HT1080 (cell line): ENCODE measurements around the gene ACTL8. TPM values are rescaled to one million over a fixed set of nuclear protein-coding genes. Genes with fewer than 3 reads are reported as not detected.

ENCODE experiments used
- DNase-seq: peaks from one replicate; pipeline ENCODE4 v3.0.0-alpha.2; 2015; ENCODE audit warnings: low read depth
- total RNA-seq: library from RNA; depleted of rRNA; stranded (reverse); fragments of >200 nt; shearing (Covaris generic); gene quantifications from 2 replicates; pipeline ENCODE4 v1.2.3, GENCODE V29; 2014

The ACTL8 gene
- total RNA-seq, 1 experiment from 2014 or later, result 32.7 TPM

DNA sequence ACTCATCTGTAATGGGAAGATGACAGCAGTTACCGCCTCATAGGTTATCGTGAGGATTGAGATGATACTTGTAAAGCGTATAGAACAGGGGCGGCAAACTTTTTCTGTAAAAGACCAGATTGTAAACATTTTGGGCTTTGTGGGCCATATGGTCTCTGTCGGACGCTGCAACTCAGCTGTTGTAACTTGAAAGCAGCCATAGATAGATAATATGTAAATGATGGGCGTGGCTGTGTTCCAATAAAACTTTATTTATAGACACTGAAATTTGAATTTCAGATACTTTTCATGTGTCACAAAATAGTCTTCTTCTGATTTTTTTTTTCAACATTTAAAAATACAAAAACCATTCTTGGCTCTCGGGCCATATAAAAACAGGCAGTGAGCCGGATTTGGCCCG, 15.8 kb downstream of the ACTL8 start:
- no peak for DNase-seq

DNA sequence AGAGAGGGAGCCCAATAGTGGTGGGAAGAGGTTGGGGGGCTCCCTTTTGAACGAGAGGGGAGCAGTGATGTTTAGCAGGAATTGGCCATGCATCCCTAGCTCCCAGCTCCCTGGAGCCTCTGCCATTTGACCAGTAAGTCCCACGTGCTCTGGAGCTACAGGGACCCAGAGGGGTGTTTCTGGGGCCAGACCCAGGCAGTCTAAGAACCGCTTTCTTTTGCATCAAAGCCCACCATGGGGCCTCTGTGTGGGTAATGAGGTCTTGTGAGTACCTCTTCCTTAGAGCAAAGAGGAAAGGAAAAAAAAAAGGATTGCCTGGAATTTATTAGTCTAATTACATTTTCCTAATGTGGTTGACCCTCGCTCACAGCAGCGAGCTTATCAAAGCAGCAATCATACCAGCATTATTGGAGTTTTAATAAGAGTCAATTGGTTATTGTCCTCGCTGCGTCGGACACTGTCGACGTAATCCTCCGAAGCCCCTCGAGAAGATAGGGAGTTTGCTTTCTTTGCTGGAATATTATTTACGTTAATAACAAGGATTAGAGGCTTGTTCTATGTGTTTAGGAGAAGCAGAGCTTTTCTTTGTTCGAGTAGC, 17.6 kb downstream of the ACTL8 start:
- DNase-seq, result no peak

GRCh38 chr1:17773591-17774326, 18.6 kb downstream of the ACTL8 start:
- DNase-seq, result no peak

GRCh38 chr1:17774452-17774851, 19.3 kb downstream of the ACTL8 start:
- DNase-seq, result no peak

DNA sequence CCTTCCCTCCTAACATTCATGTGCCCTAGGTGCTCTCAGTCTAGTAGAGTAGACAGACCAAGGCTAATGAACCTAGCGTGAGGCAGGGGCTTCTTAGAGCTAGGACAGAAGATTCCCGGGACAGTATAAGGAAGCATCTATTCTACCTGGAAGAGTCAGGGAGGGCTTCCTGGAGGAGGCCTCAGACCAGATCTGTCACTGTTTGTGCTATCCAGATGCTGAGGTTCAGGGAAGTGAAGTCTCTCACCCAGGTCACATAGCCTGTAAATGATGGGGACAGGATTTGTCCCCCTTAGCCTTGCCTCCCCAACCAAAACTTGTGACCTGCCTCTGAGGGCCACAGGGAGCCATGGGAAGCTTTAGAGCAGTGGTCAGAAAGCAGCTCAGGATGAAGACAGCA, 20.7 kb downstream of the ACTL8 start:
- no peak for DNase-seq

DNA sequence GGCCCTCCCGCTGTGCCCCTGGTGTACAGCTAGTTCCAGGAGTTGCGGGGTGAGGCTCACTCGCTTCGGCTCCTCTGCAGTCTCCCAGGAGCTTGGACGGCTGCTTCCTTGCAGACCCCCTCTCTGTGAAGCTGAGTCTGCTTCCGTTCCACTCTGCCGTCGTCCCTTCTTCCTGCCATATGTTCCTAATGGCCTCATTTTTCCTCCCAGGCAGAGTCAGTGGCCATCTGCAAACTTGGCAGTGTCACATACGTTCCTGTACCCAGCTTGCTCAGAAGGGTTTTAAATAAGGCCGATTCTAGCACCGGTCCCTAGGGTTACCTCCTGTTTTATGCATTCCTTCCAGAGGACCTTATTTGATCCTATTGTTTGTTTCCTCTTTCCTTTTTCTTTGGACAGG, 21.3 kb downstream of the ACTL8 start:
- DNase-seq, result no peak

GRCh38 chr1:17777330-17777729, 22.2 kb downstream of the ACTL8 start:
- no peak for DNase-seq

GRCh38 chr1:17777818-17778217, 22.7 kb downstream of the ACTL8 start:
- DNase-seq, result no peak

DNA sequence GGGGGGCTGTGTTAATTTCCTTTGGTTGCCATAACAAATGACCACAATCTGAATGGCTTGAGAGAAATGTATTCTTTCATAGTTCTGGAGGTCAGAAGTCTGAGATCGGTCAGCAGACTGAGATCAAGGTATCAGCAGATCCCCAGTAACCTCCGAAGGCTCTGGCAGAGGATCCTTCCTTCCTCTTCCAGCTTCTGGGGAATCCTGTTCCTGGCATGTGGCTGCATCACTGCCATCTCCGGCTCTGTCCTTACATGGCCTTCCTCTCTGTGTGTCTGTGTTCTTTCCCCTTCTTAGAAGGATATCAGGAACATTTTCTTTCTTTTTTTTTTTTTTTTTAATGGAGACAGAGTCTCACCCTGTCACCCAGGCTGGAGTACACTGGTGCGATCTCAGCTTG, 25.8 kb downstream of the ACTL8 start:
- DNase-seq, result no peak

DNA sequence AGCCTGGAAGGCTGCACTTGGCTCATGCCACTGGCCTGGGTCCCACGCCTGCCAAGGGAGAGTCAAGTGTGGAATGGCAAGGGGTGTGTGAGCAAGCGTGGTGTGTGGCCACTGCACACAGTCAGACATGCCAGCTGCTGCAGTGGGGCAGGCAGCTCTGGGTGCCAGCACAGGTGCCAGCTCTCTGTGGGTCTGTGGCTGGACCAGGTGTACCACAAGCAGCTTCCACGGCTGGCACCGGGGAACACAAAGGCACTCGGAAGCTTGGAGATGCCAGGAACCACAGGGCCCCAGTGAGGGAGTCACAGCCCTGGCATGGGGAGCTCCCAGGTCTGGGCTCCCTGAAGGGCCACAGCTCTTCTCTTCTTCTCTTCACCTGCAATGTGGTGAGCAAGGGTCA, 34.8 kb downstream of the ACTL8 start:
- no peak for DNase-seq

DNA sequence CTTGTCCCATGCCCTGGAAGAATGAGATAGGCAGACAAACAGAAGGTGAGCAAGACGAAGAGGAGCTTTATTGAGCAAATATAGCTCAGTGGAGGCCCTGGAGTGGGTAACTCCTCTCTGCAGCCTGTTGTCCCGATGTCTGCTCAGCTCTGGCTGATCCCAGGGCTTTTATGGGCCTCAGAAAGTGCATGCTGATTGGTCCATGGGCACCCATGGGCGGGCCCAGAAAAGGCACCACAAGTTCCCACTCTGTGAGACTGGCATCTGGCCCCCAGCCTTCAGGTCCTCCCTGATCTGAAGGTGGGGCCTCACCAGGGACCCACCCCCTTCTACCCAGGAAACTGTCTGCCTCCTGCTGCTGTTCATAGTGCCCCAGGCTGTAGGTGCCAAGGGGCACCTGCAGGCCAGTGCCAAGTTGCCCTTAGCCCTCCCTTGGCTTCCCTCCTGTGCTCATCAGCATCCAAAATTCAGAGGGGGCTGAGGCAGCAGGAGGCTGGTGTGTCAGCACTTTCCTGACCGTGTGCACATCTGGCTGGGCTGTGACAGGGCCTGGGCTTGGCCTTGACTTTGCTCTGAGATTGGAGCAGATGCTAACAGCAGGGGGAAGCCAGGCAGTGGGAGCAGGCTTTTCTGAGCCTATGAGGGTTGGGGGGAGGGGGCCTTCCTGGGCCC, 35.4 kb downstream of the ACTL8 start:
- no peak for DNase-seq

- DNase-seq, result no peak
These were observed 35.9 kb downstream of the ACTL8 start for GRCh38 chr1:17791055-17791390.

DNA sequence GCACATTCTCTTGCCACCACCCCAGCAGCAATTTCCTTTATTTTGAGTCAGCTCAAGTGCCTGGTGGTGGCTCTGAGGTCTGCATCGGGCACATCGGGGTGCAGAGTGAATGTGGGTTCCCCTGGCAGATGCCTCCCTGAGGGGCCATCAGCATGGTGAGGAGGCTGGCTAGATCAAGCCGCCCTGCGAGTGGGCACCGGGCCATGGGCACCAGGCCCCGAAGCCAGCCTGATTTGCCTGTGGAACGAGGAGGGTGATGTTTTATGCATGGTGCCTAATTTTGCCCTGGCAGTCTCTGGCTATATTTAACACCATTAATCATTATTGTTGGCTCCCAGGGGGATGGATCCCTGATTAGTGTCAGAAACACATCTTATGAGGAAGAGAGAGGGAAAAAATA, 36.3 kb downstream of the ACTL8 start:
- no peak for DNase-seq

- no peak for DNase-seq
These were observed 37.3 kb downstream of the ACTL8 start for GRCh38 chr1:17792421-17792820.

- DNase-seq, result no peak
These were observed 40.1 kb downstream of the ACTL8 start for GRCh38 chr1:17795081-17795809.

DNA sequence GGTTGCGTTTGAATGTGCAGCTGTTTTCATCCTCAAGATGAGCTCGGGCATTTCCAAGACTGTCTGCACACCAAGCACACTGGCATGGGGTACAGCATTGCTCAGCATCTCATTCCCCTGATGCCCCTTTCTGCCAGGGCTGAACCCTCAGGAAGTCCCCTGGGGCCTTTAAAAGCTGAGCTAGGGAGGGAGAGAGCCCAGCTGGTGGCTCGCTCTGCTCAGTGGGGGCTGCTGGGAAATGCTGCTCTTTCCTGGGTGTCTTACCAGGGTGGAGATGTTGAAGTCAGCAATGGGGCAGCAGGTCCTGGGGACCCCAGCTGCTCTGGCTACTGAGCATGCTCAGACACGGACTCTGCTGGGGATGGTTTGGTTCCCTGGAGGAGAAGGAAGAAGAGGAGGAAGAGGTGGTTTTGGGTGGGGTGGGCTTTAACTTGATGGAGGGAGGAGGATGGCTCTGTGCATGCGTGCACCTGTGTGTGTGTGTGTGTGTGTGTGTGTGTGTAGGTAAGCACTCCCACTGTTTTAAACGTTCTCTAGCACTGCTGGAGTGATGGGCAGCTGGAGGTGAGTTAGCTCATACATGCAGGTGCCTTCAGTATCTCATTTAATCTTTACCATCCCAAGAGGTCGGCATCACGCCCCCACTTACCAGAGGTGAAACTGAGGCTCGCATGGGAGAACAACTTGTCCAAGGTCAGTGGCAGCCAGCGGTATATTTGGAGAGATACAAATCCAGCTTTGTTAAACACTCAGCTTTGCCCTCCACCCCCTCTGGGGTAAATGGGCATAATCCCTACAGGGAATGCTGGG, 40.9 kb downstream of the ACTL8 start:
- no peak for DNase-seq

GRCh38 chr1:17797478-17797877, 42.3 kb downstream of the ACTL8 start:
- no peak for DNase-seq

GRCh38 chr1:17798011-17798410, 42.9 kb downstream of the ACTL8 start:
- DNase-seq, result no peak

DNA sequence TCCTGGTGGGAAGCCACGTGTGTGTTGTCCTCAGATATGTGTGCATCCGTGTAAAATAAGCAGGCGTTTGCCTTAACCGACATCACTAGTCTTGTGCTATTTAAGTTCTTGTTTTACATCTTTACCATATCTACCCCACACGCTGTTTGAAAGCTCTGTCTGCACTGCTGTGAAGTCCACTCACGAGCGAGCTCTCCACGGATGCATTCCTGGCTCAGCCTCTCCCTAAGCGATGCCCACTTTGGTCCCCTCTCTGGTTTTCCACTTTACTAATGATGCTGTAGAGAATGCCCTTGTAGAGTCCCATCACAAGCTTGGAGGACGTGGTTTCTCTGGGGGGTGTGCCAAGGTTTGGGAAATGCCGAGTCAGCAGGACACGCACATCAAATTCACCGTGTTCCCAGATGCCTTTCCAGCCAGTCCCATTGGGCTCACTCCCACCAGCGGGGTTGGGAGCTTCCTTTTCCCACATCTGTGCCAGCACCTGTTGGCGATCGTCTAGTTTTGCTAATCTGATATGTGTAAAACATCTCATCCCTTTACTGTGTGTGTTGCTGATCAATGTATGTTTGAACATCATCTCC, 43.8 kb downstream of the ACTL8 start:
- DNase-seq, result no peak

DNA sequence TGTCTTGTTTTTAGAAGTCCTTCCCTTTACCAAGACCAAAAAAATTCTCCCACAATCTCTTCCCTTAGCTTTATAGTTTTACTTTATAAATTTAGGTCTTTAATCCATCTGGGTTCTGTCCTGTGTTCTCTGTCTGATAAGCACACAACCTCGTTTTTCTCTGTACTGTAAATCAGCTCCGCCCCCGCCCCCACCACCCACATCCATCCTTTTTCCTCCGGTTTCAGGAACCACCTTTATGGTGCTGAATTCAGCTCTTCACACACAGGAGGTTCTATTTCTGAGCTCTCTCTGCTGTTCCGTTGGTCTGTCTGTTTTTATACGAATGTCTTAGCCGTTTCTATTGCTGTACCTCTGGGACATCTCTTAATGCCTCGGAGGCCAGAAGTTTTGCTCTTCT, 44.5 kb downstream of the ACTL8 start:
- DNase-seq, result no peak

DNA sequence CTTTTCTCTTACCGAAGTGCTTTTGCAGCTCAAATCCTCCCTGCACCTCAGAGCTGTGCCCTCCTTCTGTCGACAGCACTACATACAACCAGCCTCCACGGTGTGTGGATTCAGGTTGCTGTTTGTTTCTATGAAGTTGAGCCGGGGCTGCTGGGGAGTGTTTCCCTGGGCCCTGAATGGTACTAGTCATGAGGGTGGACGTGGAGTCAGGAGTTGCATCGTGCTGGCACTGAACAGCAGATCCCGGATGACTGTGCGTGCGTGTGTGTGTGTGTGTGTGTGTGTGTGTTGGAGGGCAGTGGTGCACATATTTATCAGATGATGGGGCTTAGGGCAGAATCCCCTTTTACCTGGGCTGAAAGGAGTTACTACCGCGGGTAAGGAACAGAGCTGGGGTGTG, 47.0 kb downstream of the ACTL8 start:
- peak; percentile 45 for DNase-seq
